Nephron progenitor cell (in vitro differentiated cells): ENCODE measurements around the gene CNGA2.

Source experiments
- DNase-seq: peaks from one replicate; pipeline ENCODE4 v3.0.0; 2021
- H3K27ac Mint-ChIP-seq: 2 replicates; pipeline ENCODE4 v1.8.0; 2021; ENCODE audit warnings: mild to moderate bottlenecking, moderate library complexity, mixed read lengths
- H3K27me3 Mint-ChIP-seq: 2 replicates; pipeline ENCODE4 v1.8.0; 2021; ENCODE audit warnings: mild to moderate bottlenecking, low read depth, mixed read lengths; ENCODE audit not compliant: poor library complexity
- H3K36me3 Mint-ChIP-seq: 2 replicates; pipeline ENCODE4 v1.8.0; 2021; ENCODE audit warnings: low read depth, mixed read lengths
- H3K4me1 Mint-ChIP-seq: 2 replicates; pipeline ENCODE4 v1.8.0; 2021; ENCODE audit warnings: mixed read lengths
- H3K4me3 Mint-ChIP-seq: 2 replicates; pipeline ENCODE4 v1.8.0; 2021; ENCODE audit warnings: mild to moderate bottlenecking, moderate library complexity, mixed read lengths
- H3K9me3 Mint-ChIP-seq: 2 replicates; pipeline ENCODE4 v1.8.0; 2021; ENCODE audit warnings: mild to moderate bottlenecking, moderate library complexity, mixed read lengths
- CTCF ChIP-seq: fragments of 200-600 bp; sonication (generic); IDR thresholded peaks from 2 replicates; pipeline ENCODE4 v1.5.0; 2021; ENCODE audit warnings: antibody characterized with exemption

The CNGA2 gene

GRCh38 chrX:151734446-151734845 is at the start of gene CNGA2:
TSS of gene CNGA2 (plus strand) at chrX:151734746. CDS start at chrX:151738484, 3,738 bp downstream.
- Mint-ChIP-seq H3K36me3 (no peaks in the 10 kb centered on the region), H3K4me3 (no peak within 1 kb of the TSS), H3K9me3 (peaks cover 49% of the 10 kb centered on the region), H3K27me3 (peaks cover 11% of the 10 kb centered on the region), H3K27ac (no peak within 1 kb of the TSS), H3K4me1 (no peaks in the 10 kb centered on the region)
- no peak for TF ChIP-seq CTCF
- DNase-seq = no peak

- no peaks in the 10 kb centered on the region for H3K27me3 Mint-ChIP-seq
- H3K4me1 Mint-ChIP-seq = no peaks in the 10 kb centered on the region
- no peaks in the 10 kb centered on the region for H3K36me3 Mint-ChIP-seq
- H3K9me3 Mint-ChIP-seq = peaks cover 22% of the 10 kb centered on the region
- TF ChIP-seq CTCF = no peak
- no peak for DNase-seq
- H3K4me3 Mint-ChIP-seq = no peak overlapping the region
- H3K27ac Mint-ChIP-seq = no peak overlapping the region
Observed at GRCh38 chrX:151687635-151688034, 46.9 kb upstream of the CNGA2 start.

GRCh38 chrX:151688695-151689094 is 45.9 kb upstream of the CNGA2 start:
- Mint-ChIP-seq H3K36me3 (no peaks in the 10 kb centered on the region), H3K4me3 (no peak overlapping the region), H3K9me3 (peaks cover 28% of the 10 kb centered on the region), H3K27me3 (peaks cover 8% of the 10 kb centered on the region), H3K27ac (no peak overlapping the region), H3K4me1 (no peaks in the 10 kb centered on the region)
- no peak for DNase-seq
- TF ChIP-seq CTCF = no peak

- H3K4me3 Mint-ChIP-seq = no peak overlapping the region
- no peak for DNase-seq
- peaks cover 32% of the 10 kb centered on the region for H3K27me3 Mint-ChIP-seq
- no peaks in the 10 kb centered on the region for H3K36me3 Mint-ChIP-seq
- H3K9me3 Mint-ChIP-seq = peaks cover 33% of the 10 kb centered on the region
- no peak for TF ChIP-seq CTCF
- H3K27ac Mint-ChIP-seq = no peak overlapping the region
- peaks cover 16% of the 10 kb centered on the region for H3K4me1 Mint-ChIP-seq
Observed at GRCh38 chrX:151692825-151693224, 41.7 kb upstream of the CNGA2 start.

- Mint-ChIP-seq H3K36me3 (no peaks in the 10 kb centered on the region), H3K27ac (no peak overlapping the region), H3K27me3 (peaks cover 35% of the 10 kb centered on the region), H3K4me1 (peaks cover 16% of the 10 kb centered on the region), H3K9me3 (peaks cover 39% of the 10 kb centered on the region), H3K4me3 (peak overlapping the region; percentile 36)
- no peak for DNase-seq
- TF ChIP-seq CTCF = no peak
Observed at GRCh38 chrX:151694121-151694520, 40.4 kb upstream of the CNGA2 start.
